HepG2 (cell line): Measurements from ENCODE around the gene CERT1. TPM values are rescaled to one million over a fixed set of nuclear protein-coding genes. Genes with fewer than 3 reads are reported as not detected.

ENCODE experiments used
- ATRX ChIP-seq: sonication (generic); formaldehyde crosslinking; IDR thresholded peaks from 2 replicates; pipeline ENCODE4 v1.4.0; 2020; ENCODE audit warnings: missing genetic modification reagents, borderline replicate concordance
- BRCA1 ChIP-seq: sonication (generic); formaldehyde crosslinking; IDR thresholded peaks from 2 replicates; pipeline ENCODE4 v1.4.0; 2020; ENCODE audit warnings: missing genetic modification reagents
- ETV6 ChIP-seq: sonication (generic); formaldehyde crosslinking; conservative IDR thresholded peaks from 2 replicates; pipeline ENCODE4 v1.4.0; 2020; ENCODE audit warnings: missing genetic modification reagents
- GABPA ChIP-seq, 2 experiments: IDR thresholded peaks; 2 replicates each; pipeline ENCODE4 v1.6.1; 2011 to 2016; ENCODE audit warnings: low read depth in 2 of 2, low read length in 1 of 2, missing biosample characterization in 1 of 2, missing genetic modification characterization in 1 of 2
- HHEX ChIP-seq: IDR thresholded peaks from 2 replicates; pipeline ENCODE4 v1.6.1; 2016; ENCODE audit warnings: control low read depth
- HOXD1 ChIP-seq: sonication (generic); formaldehyde crosslinking; IDR thresholded peaks from 2 replicates; pipeline ENCODE4 v1.5.0; 2020; ENCODE audit warnings: missing genetic modification reagents
- IKZF1 ChIP-seq: fragments of 450-650 bp; IDR thresholded peaks from 2 replicates; pipeline ENCODE4 v1.7.1; 2016
- MAZ ChIP-seq, 2 experiments: sonication (generic) in 1 of 2; formaldehyde crosslinking in 1 of 2; IDR thresholded peaks; 2 replicates each; pipeline versions ENCODE4 v1.5.0 to v1.6.1; 2012 to 2020; ENCODE audit warnings: low read depth in 2 of 2, mild to moderate bottlenecking in 2 of 2, borderline replicate concordance in 1 of 2, improper control_type of control experiment in 1 of 2, low read length in 1 of 2, missing genetic modification reagents in 1 of 2, moderate library complexity in 1 of 2
- MXI1 ChIP-seq: IDR thresholded peaks from 3 replicates; pipeline ENCODE4 v1.6.1; 2012; ENCODE audit warnings: low read depth, low read length, inconsistent platforms, borderline replicate concordance
- NCOR1 ChIP-seq: fragments of 200-600 bp; sonication (generic); IDR thresholded peaks from 2 replicates; pipeline ENCODE4 v1.7.0; 2017; ENCODE audit warnings: antibody characterized with exemption, low read length, borderline replicate concordance
- RAD51 ChIP-seq: fragments of 450-650 bp; IDR thresholded peaks from 2 replicates; pipeline ENCODE4 v1.6.1; 2016; ENCODE audit warnings: borderline replicate concordance
- SMAD9 ChIP-seq: sonication (generic); formaldehyde crosslinking; IDR thresholded peaks from 2 replicates; pipeline ENCODE4 v1.5.1; 2020; ENCODE audit warnings: mild to moderate bottlenecking, missing genetic modification reagents
- TBL1XR1 ChIP-seq: fragments of 150-350 bp; IDR thresholded peaks from 2 replicates; pipeline ENCODE4 v1.6.1; 2014; ENCODE audit warnings: borderline replicate concordance, low read length; ENCODE audit not compliant: partially characterized antibody
- TEAD2 ChIP-seq: sonication (generic); formaldehyde crosslinking; IDR thresholded peaks from 2 replicates; pipeline ENCODE4 v1.9.0; 2021; ENCODE audit warnings: missing genetic modification reagents
- ZNF207 ChIP-seq: fragments of 450-650 bp; IDR thresholded peaks from 2 replicates; pipeline ENCODE4 v1.6.1; 2016; ENCODE audit warnings: antibody characterized with exemption, borderline replicate concordance
- ZNF225 ChIP-seq: sonication (generic); formaldehyde crosslinking; IDR thresholded peaks from 2 replicates; pipeline ENCODE4 v1.4.0; 2020; ENCODE audit warnings: mild to moderate bottlenecking, missing genetic modification reagents
- ZNF317 ChIP-seq: sonication (generic); formaldehyde crosslinking; IDR thresholded peaks from 2 replicates; pipeline ENCODE4 v1.5.0; 2020; ENCODE audit warnings: mild to moderate bottlenecking, missing genetic modification reagents
- ZNF510 ChIP-seq: sonication (generic); formaldehyde crosslinking; IDR thresholded peaks from 2 replicates; pipeline ENCODE4 v1.4.0; 2020; ENCODE audit warnings: low read depth, mild to moderate bottlenecking, missing genetic modification reagents
- ZNF670 ChIP-seq: sonication (generic); formaldehyde crosslinking; IDR thresholded peaks from 2 replicates; pipeline ENCODE4 v1.8.0; 2022; ENCODE audit warnings: mild to moderate bottlenecking, missing genetic modification reagents, borderline replicate concordance
- ZNF713 ChIP-seq: sonication (generic); formaldehyde crosslinking; IDR thresholded peaks from 2 replicates; pipeline ENCODE4 v1.4.0; 2020; ENCODE audit warnings: mild to moderate bottlenecking, missing genetic modification reagents
- ZNF720 ChIP-seq: sonication (generic); formaldehyde crosslinking; IDR thresholded peaks from 2 replicates; pipeline ENCODE4 v1.4.0; 2020; ENCODE audit warnings: missing genetic modification reagents
- ZNF839 ChIP-seq: sonication (generic); formaldehyde crosslinking; IDR thresholded peaks from 2 replicates; pipeline ENCODE4 v1.4.0; 2020; ENCODE audit warnings: missing genetic modification reagents, mild to moderate bottlenecking, borderline replicate concordance
- polyA plus RNA-seq, 8 experiments: library from polyadenylated mRNA; depleted of rRNA in 3 of 8; stranded (reverse) in 7 of 8; unstranded in 1 of 8; fragments of >200 nt; fragmentation: Illumina TruSeq in 4 of 8; extraction: Trizol in 4 of 8; gene quantifications; 2 replicates each; pipeline versions ENCODE4 v1.2.1 to v1.2.3, GENCODE V29; 2011 to 2016; ENCODE audit warnings: low read depth in 4 of 8, missing spikeins in 1 of 8, mixed read lengths in 1 of 8; ENCODE audit not compliant: insufficient read depth in 1 of 8
- total RNA-seq, 5 experiments: library from RNA; depleted of rRNA; stranded (reverse); fragments of >200 nt; fragmentation: Illumina TruSeq; extraction: Trizol; gene quantifications; 2 replicates each; pipeline ENCODE4 v1.2.3, GENCODE V29; 2016; ENCODE audit warnings: low read depth in 1 of 5
- TF ChIP-seq, protein P1 (sequence below): sonication (generic); formaldehyde crosslinking; IDR thresholded peaks from 2 replicates; pipeline ENCODE4 v1.4.0; 2020; ENCODE audit warnings: missing genetic modification reagents, borderline replicate concordance
- TF ChIP-seq, protein P2 (sequence below): sonication (generic); formaldehyde crosslinking; IDR thresholded peaks from 2 replicates; pipeline ENCODE4 v1.4.0; 2020; ENCODE audit warnings: mild to moderate bottlenecking, missing genetic modification reagents
- TF ChIP-seq, protein P3 (sequence below): sonication (generic); formaldehyde crosslinking; IDR thresholded peaks from 2 replicates; pipeline ENCODE4 v1.8.0; 2022; ENCODE audit warnings: mild to moderate bottlenecking, missing genetic modification reagents, moderate library complexity

Gene CERT1
- total and polyA plus RNA-seq, 2 of the 13 experiments (the other 11 are each of a cell fraction or from before 2014, with no cell fraction given) = 8.2 to 12.7 TPM

DNA sequence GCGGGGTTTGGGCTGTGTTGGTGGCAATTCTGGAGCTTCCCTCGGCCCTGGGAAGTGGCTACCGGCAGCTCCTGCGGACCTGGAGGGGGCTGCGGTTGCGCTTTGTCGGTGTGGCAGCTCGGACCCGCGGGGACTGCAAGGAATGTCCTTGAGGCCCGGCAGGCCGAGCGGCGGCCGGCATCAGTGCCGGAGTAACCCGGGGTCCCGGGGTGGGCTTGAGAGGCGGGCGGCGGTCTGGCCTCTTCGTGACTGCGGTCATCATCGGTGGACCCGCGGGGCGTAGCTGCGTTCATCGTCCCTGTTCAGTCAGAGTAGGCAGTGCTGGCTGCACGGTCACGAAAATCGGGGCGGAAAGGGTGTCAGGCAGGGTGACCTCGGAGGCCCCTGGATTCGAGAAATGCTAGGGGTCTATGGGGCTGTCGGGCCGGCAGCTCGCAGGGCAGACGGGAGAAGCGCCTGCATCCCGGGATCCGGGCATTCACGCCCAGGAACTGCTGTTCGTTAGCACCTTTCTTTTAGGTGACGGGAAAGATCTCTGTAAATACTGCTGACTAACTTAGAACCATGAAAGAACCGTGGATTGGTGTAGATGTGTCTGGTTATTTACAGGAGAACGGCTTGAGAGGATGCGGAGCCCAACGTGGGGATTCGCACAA lies 173.9 kb downstream of the CERT1 start (continued):
- TF ChIP-seq MAZ (IDR thresholded peaks at IDR 0.05; ENCODE audit: borderline replicate concordance, low read depth, low read length) = no peak
- TF ChIP-seq MAZ (CRISPR knock-in tag; IDR thresholded peaks at IDR 0.05; ENCODE audit: low read depth) = 0 out of 2 replicates have a peak, but pooled peaks have one; percentile 1
- TF ChIP-seq HHEX (CRISPR knock-in tag) = no peak
- TF ChIP-seq ZNF317 (CRISPR knock-in tag) = no peak
- no peak for TF ChIP-seq ZNF713 (CRISPR knock-in tag)
- TF ChIP-seq ATRX (CRISPR knock-in tag) = no peak
- TF ChIP-seq MXI1 = no peak
- TF ChIP-seq NCOR1 = no peak
- TF ChIP-seq, protein P1, sequence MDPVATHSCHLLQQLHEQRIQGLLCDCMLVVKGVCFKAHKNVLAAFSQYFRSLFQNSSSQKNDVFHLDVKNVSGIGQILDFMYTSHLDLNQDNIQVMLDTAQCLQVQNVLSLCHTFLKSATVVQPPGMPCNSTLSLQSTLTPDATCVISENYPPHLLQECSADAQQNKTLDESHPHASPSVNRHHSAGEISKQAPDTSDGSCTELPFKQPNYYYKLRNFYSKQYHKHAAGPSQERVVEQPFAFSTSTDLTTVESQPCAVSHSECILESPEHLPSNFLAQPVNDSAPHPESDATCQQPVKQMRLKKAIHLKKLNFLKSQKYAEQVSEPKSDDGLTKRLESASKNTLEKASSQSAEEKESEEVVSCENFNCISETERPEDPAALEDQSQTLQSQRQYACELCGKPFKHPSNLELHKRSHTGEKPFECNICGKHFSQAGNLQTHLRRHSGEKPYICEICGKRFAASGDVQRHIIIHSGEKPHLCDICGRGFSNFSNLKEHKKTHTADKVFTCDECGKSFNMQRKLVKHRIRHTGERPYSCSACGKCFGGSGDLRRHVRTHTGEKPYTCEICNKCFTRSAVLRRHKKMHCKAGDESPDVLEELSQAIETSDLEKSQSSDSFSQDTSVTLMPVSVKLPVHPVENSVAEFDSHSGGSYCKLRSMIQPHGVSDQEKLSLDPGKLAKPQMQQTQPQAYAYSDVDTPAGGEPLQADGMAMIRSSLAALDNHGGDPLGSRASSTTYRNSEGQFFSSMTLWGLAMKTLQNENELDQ (CRISPR knock-in tag) = no peak
- TF ChIP-seq ZNF207 = no peak
- TF ChIP-seq BRCA1 (CRISPR knock-in tag) = peak; percentile 14; the same call in 1 of the 2 replicates
- TF ChIP-seq IKZF1 = no peak
- TF ChIP-seq GABPA (IDR thresholded peaks at IDR 0.05; ENCODE audit: low read depth, low read length) = no peak
- TF ChIP-seq GABPA (CRISPR knock-in tag; IDR thresholded peaks at IDR 0.05; ENCODE audit: low read depth) = no peak
- TF ChIP-seq TEAD2 (CRISPR knock-in tag) = no peak
- TF ChIP-seq SMAD9 (CRISPR knock-in tag) = no peak
- TF ChIP-seq HOXD1 (CRISPR knock-in tag) = peak; percentile 38; the same call in 1 of the 2 replicates
- TF ChIP-seq ZNF720 (CRISPR knock-in tag) = no peak
- TF ChIP-seq ZNF839 (CRISPR knock-in tag) = no peak
- TF ChIP-seq ZNF510 (CRISPR knock-in tag) = no peak
- no peak for TF ChIP-seq TBL1XR1
- no peak for TF ChIP-seq ZNF670 (CRISPR knock-in tag)
- TF ChIP-seq, protein P2, sequence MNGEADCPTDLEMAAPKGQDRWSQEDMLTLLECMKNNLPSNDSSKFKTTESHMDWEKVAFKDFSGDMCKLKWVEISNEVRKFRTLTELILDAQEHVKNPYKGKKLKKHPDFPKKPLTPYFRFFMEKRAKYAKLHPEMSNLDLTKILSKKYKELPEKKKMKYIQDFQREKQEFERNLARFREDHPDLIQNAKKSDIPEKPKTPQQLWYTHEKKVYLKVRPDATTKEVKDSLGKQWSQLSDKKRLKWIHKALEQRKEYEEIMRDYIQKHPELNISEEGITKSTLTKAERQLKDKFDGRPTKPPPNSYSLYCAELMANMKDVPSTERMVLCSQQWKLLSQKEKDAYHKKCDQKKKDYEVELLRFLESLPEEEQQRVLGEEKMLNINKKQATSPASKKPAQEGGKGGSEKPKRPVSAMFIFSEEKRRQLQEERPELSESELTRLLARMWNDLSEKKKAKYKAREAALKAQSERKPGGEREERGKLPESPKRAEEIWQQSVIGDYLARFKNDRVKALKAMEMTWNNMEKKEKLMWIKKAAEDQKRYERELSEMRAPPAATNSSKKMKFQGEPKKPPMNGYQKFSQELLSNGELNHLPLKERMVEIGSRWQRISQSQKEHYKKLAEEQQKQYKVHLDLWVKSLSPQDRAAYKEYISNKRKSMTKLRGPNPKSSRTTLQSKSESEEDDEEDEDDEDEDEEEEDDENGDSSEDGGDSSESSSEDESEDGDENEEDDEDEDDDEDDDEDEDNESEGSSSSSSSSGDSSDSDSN (CRISPR knock-in tag) = peak; percentile 59; the same call in 1 of the 2 replicates
- no peak for TF ChIP-seq ZNF225 (CRISPR knock-in tag)
- TF ChIP-seq, protein P3, sequence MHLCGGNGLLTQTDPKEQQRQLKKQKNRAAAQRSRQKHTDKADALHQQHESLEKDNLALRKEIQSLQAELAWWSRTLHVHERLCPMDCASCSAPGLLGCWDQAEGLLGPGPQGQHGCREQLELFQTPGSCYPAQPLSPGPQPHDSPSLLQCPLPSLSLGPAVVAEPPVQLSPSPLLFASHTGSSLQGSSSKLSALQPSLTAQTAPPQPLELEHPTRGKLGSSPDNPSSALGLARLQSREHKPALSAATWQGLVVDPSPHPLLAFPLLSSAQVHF (CRISPR knock-in tag) = no peak
- TF ChIP-seq RAD51 = no peak
- TF ChIP-seq ETV6 = no peak
